Gastrocnemius medialis (tissue), 4 donors: Measurements from ENCODE around the gene DDX56. TPM values are rescaled to one million over a fixed set of nuclear protein-coding genes. Genes with fewer than 3 reads are reported as not detected.

Experiments used
- ATAC-seq, 2 donors: fragments of 150-250 bp; one replicate each; pipeline ENCODE4 v1.9.1; 2016
- DNase-seq, 2 donors: peaks; one replicate each; pipeline ENCODE4 v3.0.0-alpha.2; 2019
- H3K27ac ChIP-seq, 4 donors: fragments of 200-600 bp; sonication (generic); 1 replicate in 1 of 4; 2 replicates in 3 of 4; pipeline ENCODE4 v1.5.1; 2016 to 2018; ENCODE audit warnings: mild to moderate bottlenecking in 2 of 4, moderate library complexity in 1 of 4
- H3K27me3 ChIP-seq, 3 donors: fragments of 200-600 bp; sonication (generic) in 2 of 3; 1 replicate in 1 of 3; 2 replicates in 2 of 3; pipeline versions ENCODE4 v1.5.1 to v1.6.0; 2016 to 2019; ENCODE audit warnings: mild to moderate bottlenecking in 1 of 3, moderate library complexity in 1 of 3
- H3K36me3 ChIP-seq, 2 donors: fragments of 200-600 bp; sonication (generic) in 1 of 2; one replicate each; pipeline ENCODE4 v1.5.1; 2017 to 2018
- H3K4me1 ChIP-seq, 2 donors: fragments of 200-600 bp; sonication (generic) in 1 of 2; one replicate each; pipeline ENCODE4 v1.5.1; 2016 to 2017; ENCODE audit warnings: mild to moderate bottlenecking in 2 of 2
- H3K4me3 ChIP-seq, 4 donors: fragments of 200-600 bp; sonication (generic) in 3 of 4; 1 replicate in 1 of 4; 2 replicates in 3 of 4; pipeline ENCODE4 v1.5.1; 2016 to 2019; ENCODE audit warnings: mild to moderate bottlenecking in 2 of 4
- H3K9me3 ChIP-seq, 3 donors: fragments of 200-600 bp; sonication (generic) in 2 of 3; 1 replicate in 1 of 3; 2 replicates in 2 of 3; pipeline ENCODE4 v1.5.1; 2016 to 2019
- CTCF ChIP-seq, 5 experiments: fragments of 450-650 bp in 3 of 5; fragments of 200-600 bp in 2 of 5; sonication (generic) in 2 of 5; IDR thresholded peaks in 4 of 5; conservative IDR thresholded peaks in 1 of 5; 1 replicate in 4 of 5; 2 replicates in 1 of 5; pipeline ENCODE4 v1.5.1; 2016 to 2019; ENCODE audit warnings: antibody characterized with exemption in 5 of 5, mild to moderate bottlenecking in 3 of 5, moderate library complexity in 3 of 5
- POLR2A ChIP-seq, 2 donors: fragments of 450-650 bp; IDR thresholded peaks; one replicate each; pipeline ENCODE4 v1.6.1; 2017; ENCODE audit warnings: antibody characterized with exemption in 2 of 2, mild to moderate bottlenecking in 2 of 2, moderate library complexity in 2 of 2
- in situ Hi-C, 4 donors: fragments of 200-750 bp; cut with MboI; loops; one replicate each; pipeline versions ENCODE4 v1.15.0 to v1.8.0; 2017; ENCODE audit warnings: low sequenced_read_pairs in 4 of 4
- intact Hi-C: fragments of 100-400 bp; cut with DNase I; formaldehyde crosslinking; loops from one replicate; pipeline ENCODE4 v1.15.1; 2023; ENCODE audit warnings: low total_unique reads
- total RNA-seq, 4 donors: library from RNA; depleted of rRNA; stranded (reverse); fragments of >200 nt; gene quantifications; one replicate each; pipeline versions ENCODE4 v1.1.0 to v1.2.3, GENCODE V29; 2016

DDX56 gene
- total RNA-seq, 4 donors from 2014 or later, result 57.7 to 73.2 (median 66.1) TPM

GRCh38 chr7:44607141-44608068 lies 33.7 kb upstream of the DDX56 start:
- intact Hi-C loops, result loop anchor here (2.0 to 5.0 kb wide), 4 partner anchors 27 to 240 kb away; partner anchors contain the start of genes H2AZ2 and ZMIZ2
- DNase-seq (no peak), ATAC-seq (peak; percentile 11 to 22)
- Histone ChIP-seq H3K36me3 (no peaks in the 10 kb centered on the region), H3K9me3 (no peaks in the 10 kb centered on the region), H3K4me3 (peak overlapping the region; percentile 54 to 88 (median 82)), H3K4me1 (peaks cover 13 to 18% of the 10 kb centered on the region in 2 donors), H3K27ac (peak overlapping the region; percentile 91 to 99 (median 96)), H3K27me3 (no peaks in the 10 kb centered on the region)
- TF ChIP-seq POLR2A (IDR thresholded peaks at IDR 0.05), result no peak
- no peak for TF ChIP-seq CTCF (IDR thresholded peaks at IDR 0.05 in 4 of 5, conservative IDR thresholded peaks at IDR 0.05 in 1 of 5)
- in situ Hi-C loops, result no loop called here

GRCh38 chr7:44606341-44607140 lies 32.8 kb upstream of the DDX56 start, which contains the start of gene OGDH:
Gene OGDH, plus strand, starts transcription at chr7:44606627. Its CDS starts 17,717 bp downstream, at chr7:44624344.
- H3K27ac ChIP-seq, result peak within 1 kb of the TSS; percentile 91 to 99 (median 96)
- peak within 1 kb of the TSS; percentile 72 to 88 (median 82) for H3K4me3 ChIP-seq
- DNase-seq, result peak; percentile 98
- H3K4me1 ChIP-seq, result peaks cover 13 to 14% of the 10 kb centered on the region in 2 donors
- in situ Hi-C loops (no loop called here), intact Hi-C loops (loop anchor here (1.0 to 5.0 kb wide), 7 partner anchors 24 to 279 kb away; partner anchors contain the start of genes H2AZ2, PPIA, PURB and TMED4)
- no peaks in the 10 kb centered on the region for H3K27me3 ChIP-seq
- no peaks in the 10 kb centered on the region for H3K9me3 ChIP-seq
- no peaks in the 10 kb centered on the region for H3K36me3 ChIP-seq
- TF ChIP-seq POLR2A (IDR thresholded peaks at IDR 0.05) (peak; percentile 98), CTCF (IDR thresholded peaks at IDR 0.05 in 4 of 5, conservative IDR thresholded peaks at IDR 0.05 in 1 of 5) (peak in 1 of 5 experiments; percentile 23)
- ATAC-seq, result peak; percentile 88 to 92

GRCh38 chr7:44604941-44605340 lies 31.2 kb upstream of the DDX56 start:
- Histone ChIP-seq H3K27ac (peak overlapping the region in 2 of 4 donors; percentile 91 to 95), H3K9me3 (no peaks in the 10 kb centered on the region), H3K4me3 (no peak overlapping the region), H3K4me1 (peaks cover 13 to 14% of the 10 kb centered on the region in 2 donors), H3K27me3 (no peaks in the 10 kb centered on the region), H3K36me3 (no peaks in the 10 kb centered on the region)
- TF ChIP-seq POLR2A (IDR thresholded peaks at IDR 0.05) (no peak), CTCF (IDR thresholded peaks at IDR 0.05 in 4 of 5, conservative IDR thresholded peaks at IDR 0.05 in 1 of 5) (no peak)
- intact Hi-C loops (loop anchor here (5.0 kb wide), 3 partner anchors 87 to 242 kb away; partner anchors contain the start of genes H2AZ2 and ZMIZ2), in situ Hi-C loops (no loop called here)
- DNase-seq (no peak), ATAC-seq (no peak)

GRCh38 chr7:44603193-44603592 lies 29.5 kb upstream of the DDX56 start:
- no peaks in the 10 kb centered on the region for H3K36me3 ChIP-seq
- H3K4me1 ChIP-seq, result peaks cover 5 to 13% of the 10 kb centered on the region in 2 donors
- TF ChIP-seq POLR2A (IDR thresholded peaks at IDR 0.05), result no peak
- no peak for TF ChIP-seq CTCF (IDR thresholded peaks at IDR 0.05 in 4 of 5, conservative IDR thresholded peaks at IDR 0.05 in 1 of 5)
- intact Hi-C loops, result no loop called here
- no peak for DNase-seq
- ATAC-seq, result no peak
- H3K27ac ChIP-seq, result no peak overlapping the region
- H3K9me3 ChIP-seq, result no peaks in the 10 kb centered on the region
- in situ Hi-C loops, result no loop called here
- H3K27me3 ChIP-seq, result no peaks in the 10 kb centered on the region
- H3K4me3 ChIP-seq, result no peak overlapping the region
